ENCODE results near the gene CCDC63. TPM values are rescaled to one million over a fixed set of nuclear protein-coding genes. Genes with fewer than 3 reads are reported as not detected.

CCDC63 gene
- total RNA-seq, 1 donor from 2014 or later = not detected

DNA sequence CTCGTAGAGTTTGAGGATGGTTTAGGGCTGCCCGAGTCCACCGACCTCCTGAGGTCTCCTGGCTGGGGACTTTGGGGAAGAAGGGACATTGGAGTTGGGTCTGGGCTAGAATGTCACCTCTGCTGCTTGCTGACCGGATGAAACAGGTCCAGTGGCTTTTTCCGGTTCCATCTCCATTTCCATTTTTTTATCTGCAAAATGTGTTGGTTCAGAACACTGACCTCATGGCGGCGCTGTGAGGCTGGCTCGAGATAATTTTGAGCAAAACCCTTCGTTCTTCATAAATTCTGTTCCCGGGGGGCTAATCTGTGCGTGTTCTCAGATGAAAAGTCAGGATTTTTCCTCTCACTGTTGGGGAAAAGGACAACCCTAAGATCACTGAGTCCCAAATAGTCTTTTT, 85.3 kb downstream of the CCDC63 start:
- DNase-seq (no peak), ATAC-seq (no peak)
- Histone ChIP-seq H3K27me3 (ENCODE audit: low read depth) (peaks cover 13% of the 10 kb centered on the region), H3K4me1 (peaks cover 2% of the 10 kb centered on the region), H3K4me3 (no peak overlapping the region), H3K36me3 (no peaks in the 10 kb centered on the region), H3K9me3 (no peaks in the 10 kb centered on the region), H3K27ac (no peak overlapping the region)
- TF ChIP-seq, protein P1, sequence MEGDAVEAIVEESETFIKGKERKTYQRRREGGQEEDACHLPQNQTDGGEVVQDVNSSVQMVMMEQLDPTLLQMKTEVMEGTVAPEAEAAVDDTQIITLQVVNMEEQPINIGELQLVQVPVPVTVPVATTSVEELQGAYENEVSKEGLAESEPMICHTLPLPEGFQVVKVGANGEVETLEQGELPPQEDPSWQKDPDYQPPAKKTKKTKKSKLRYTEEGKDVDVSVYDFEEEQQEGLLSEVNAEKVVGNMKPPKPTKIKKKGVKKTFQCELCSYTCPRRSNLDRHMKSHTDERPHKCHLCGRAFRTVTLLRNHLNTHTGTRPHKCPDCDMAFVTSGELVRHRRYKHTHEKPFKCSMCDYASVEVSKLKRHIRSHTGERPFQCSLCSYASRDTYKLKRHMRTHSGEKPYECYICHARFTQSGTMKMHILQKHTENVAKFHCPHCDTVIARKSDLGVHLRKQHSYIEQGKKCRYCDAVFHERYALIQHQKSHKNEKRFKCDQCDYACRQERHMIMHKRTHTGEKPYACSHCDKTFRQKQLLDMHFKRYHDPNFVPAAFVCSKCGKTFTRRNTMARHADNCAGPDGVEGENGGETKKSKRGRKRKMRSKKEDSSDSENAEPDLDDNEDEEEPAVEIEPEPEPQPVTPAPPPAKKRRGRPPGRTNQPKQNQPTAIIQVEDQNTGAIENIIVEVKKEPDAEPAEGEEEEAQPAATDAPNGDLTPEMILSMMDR (IDR thresholded peaks at IDR 0.05) = no peak
- intact Hi-C loops (cut with DNase I) = loop anchor here (10.0 kb wide), 1 partner anchor 383 kb away; no protein-coding TSS in a partner anchor

DNA sequence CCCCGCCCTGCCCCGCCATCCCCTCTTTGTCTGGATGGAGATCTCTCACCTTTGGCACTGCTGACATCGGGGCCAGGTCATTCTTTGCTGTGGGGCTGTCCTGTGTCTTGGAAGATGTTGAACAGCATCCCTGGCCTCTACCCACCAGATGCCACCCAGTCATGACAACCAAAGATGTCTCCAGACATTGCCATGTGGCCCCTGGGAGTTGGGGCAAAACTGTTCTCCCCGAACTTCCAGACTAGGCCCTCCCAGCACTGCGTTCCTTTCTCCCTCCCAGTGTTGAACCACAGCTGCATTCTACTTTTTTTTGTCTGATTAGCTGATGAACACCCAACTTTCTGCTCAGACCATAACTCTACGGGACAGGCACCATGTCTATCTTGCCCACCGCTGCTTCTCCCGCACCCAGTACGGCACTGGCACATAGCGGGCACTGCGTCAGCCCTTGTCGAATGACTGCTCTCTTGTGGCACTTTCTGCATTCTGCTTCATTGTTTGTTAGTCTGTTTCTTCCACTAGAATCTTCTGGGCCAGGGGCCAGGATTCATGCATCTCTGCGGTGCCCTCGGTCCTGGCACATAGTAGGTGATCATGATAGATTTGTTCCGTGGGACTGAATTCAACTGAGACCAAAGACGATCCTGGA, 86.7 kb downstream of the CCDC63 start:
- Histone ChIP-seq H3K27me3 (ENCODE audit: low read depth) (peaks cover 15% of the 10 kb centered on the region), H3K4me1 (peaks cover 5% of the 10 kb centered on the region), H3K27ac (no peak overlapping the region), H3K36me3 (no peaks in the 10 kb centered on the region), H3K9me3 (no peaks in the 10 kb centered on the region), H3K4me3 (no peak overlapping the region)
- intact Hi-C loops (cut with DNase I) = loop anchor here (10.0 kb wide), 1 partner anchor 381 kb away; no protein-coding TSS in a partner anchor
- DNase-seq (no peak), ATAC-seq (no peak)
- TF ChIP-seq, protein P1 (IDR thresholded peaks at IDR 0.05) = no peak

DNA sequence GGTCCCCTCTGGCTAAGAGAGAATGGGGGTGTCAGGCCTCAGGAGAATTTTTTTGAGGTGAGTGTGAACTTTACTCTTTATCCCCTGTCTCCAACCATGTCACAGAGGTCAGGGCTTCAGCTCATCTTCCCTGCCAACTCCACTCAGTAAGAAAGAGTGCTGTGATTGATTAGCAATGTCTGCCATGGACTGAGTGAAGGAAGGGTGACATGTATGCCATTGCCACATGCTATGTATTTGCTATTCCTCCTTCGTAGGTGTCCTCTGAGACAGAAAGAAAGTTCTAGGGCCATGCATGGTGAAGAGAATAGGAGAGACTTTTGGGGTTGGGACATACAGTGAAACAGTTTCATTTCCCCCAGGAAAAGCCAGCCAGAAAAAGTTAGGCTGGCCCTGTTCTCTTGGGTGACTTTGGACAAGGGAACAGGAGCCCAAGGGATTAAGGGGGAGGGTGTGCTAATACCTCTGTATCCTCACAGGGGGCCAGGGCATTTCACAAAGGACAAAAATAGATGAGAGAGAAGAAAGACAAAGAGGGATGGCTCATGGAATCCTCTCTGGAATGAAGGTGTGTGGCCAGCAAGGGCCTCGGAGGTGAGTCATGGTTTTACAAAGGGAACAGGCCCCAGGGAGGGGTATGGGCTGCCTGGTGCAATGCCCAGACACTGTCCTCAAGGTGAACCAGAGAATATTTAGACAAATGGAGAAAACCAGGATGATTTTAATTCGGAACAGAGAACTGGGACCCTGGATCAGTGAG, 87.5 kb downstream of the CCDC63 start:
- Histone ChIP-seq H3K4me1 (peaks cover 5% of the 10 kb centered on the region), H3K4me3 (no peak overlapping the region), H3K27ac (no peak overlapping the region), H3K27me3 (ENCODE audit: low read depth) (peaks cover 19% of the 10 kb centered on the region), H3K9me3 (no peaks in the 10 kb centered on the region), H3K36me3 (no peaks in the 10 kb centered on the region)
- TF ChIP-seq, protein P1 (IDR thresholded peaks at IDR 0.05) = no peak
- no peak for DNase-seq
- intact Hi-C loops (cut with DNase I) = loop anchor here (10.0 kb wide), 1 partner anchor 381 kb away; no protein-coding TSS in a partner anchor
- no peak for ATAC-seq

DNA sequence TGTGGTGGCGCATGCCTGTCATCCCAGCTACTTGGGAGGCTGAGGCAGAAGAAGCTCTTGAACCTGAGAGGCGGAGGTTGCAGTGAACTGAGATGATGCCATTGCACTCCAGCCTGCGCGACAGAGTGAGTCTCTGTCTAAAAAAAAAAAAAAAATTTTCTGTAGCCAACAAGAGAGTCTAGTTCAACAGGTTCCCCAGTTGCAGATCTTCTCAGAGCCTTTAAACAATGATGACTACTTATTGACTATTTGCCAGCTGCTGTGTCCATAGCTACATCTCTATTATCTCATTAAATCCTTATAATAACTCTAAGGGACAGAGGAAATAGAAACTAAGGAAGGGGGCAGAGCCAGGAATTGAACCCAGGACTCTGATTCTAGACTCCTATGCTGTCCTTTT, 88.8 kb downstream of the CCDC63 start:
- DNase-seq (no peak), ATAC-seq (no peak)
- peaks cover 5% of the 10 kb centered on the region for H3K4me1 ChIP-seq
- H3K4me3 ChIP-seq = no peak overlapping the region
- no peaks in the 10 kb centered on the region for H3K36me3 ChIP-seq
- H3K9me3 ChIP-seq = no peaks in the 10 kb centered on the region
- TF ChIP-seq, protein P1 (IDR thresholded peaks at IDR 0.05) = no peak
- peaks cover 19% of the 10 kb centered on the region for H3K27me3 ChIP-seq (ENCODE audit: low read depth)
- no peak overlapping the region for H3K27ac ChIP-seq
- intact Hi-C loops (cut with DNase I) = loop anchor here (10.0 kb wide), 1 partner anchor 379 kb away; no protein-coding TSS in a partner anchor

DNA sequence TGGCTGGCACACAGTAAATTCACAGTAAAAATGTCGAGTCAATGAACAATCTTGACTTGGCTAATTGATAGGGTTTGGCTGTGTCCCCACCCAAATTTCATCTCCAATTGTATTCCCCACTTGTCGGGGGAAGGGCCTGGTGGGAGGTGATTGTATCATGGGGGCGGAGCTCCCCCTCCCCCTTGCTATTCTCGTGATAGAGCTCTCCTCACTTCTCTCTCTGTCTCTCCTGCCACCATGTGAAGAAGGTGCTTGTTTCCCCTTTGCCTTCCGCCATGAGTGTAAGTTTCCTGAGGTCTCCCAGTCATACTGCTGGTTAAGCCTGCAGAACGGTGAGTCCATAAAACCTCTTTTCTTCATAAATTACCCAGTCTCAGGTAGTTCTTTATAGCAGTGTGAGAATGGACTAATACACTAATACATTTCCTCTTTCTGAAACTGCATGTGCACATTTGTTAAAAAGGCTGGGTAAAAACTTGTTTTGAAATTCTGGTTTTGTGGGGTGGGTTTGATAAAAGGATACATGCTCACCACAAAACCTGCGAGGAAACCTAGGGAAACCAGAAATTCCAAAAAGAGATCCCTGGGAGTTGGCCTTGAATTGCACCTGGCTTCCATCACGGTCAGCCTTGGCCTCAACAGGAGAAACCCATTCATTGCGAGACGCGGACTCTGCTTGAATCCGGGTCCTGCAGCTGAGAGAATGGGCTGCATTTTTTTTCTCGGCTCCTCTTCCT, 89.7 kb downstream of the CCDC63 start:
- intact Hi-C loops (cut with DNase I) = loop anchor here (10.0 kb wide), 1 partner anchor 378 kb away; no protein-coding TSS in a partner anchor
- DNase-seq (no peak), ATAC-seq (no peak)
- peaks cover 5% of the 10 kb centered on the region for H3K4me1 ChIP-seq
- no peaks in the 10 kb centered on the region for H3K36me3 ChIP-seq
- TF ChIP-seq, protein P1 (IDR thresholded peaks at IDR 0.05) = no peak
- no peak overlapping the region for H3K27ac ChIP-seq
- peaks cover 20% of the 10 kb centered on the region for H3K27me3 ChIP-seq (ENCODE audit: low read depth)
- no peak overlapping the region for H3K4me3 ChIP-seq
- no peaks in the 10 kb centered on the region for H3K9me3 ChIP-seq

All from lower lobe of right lung (tissue), 2 donors.